NT2/D1 (cell line): ENCODE data around the gene EPB41L2.

Source experiments
- DNase-seq: peaks from one replicate; pipeline ENCODE4 v3.0.0-alpha.2; 2011; ENCODE audit warnings: low read depth, low spot score
- H3K27me3 ChIP-seq: 2 replicates; pipeline ENCODE4 v1.6.0; 2011; ENCODE audit warnings: mild to moderate bottlenecking; ENCODE audit not compliant: insufficient read length, insufficient read depth
- H3K36me3 ChIP-seq: 2 replicates; pipeline ENCODE4 v1.6.1; 2011; ENCODE audit warnings: mild to moderate bottlenecking, low read length, mixed read lengths; ENCODE audit not compliant: insufficient read depth, insufficient read length
- H3K4me1 ChIP-seq: 2 replicates; pipeline ENCODE4 v1.5.1; 2011; ENCODE audit not compliant: insufficient read depth, insufficient read length
- H3K4me3 ChIP-seq: 2 replicates; pipeline ENCODE4 v1.5.1; 2011; ENCODE audit warnings: low read depth; ENCODE audit not compliant: insufficient read length
- H3K9ac ChIP-seq: 2 replicates; pipeline ENCODE4 v1.6.0; 2011; ENCODE audit warnings: low read depth; ENCODE audit not compliant: insufficient read length
- H3K9me3 ChIP-seq: 2 replicates; pipeline ENCODE4 v1.5.1; 2011; ENCODE audit warnings: mild to moderate bottlenecking, low read length; ENCODE audit not compliant: insufficient read depth
- SUZ12 ChIP-seq: IDR thresholded peaks from 2 replicates; pipeline ENCODE4 v1.6.1; 2011; ENCODE audit not compliant: insufficient read length, insufficient read depth; ENCODE audit errors: extremely low read depth
- YY1 ChIP-seq: IDR thresholded peaks from 2 replicates; pipeline ENCODE4 v1.6.1; 2011; ENCODE audit not compliant: insufficient read length, insufficient read depth
- ZNF274 ChIP-seq: IDR thresholded peaks from 2 replicates; pipeline ENCODE4 v1.6.1; 2011; ENCODE audit warnings: mild to moderate bottlenecking, low read depth, low read length

EPB41L2 gene

DNA sequence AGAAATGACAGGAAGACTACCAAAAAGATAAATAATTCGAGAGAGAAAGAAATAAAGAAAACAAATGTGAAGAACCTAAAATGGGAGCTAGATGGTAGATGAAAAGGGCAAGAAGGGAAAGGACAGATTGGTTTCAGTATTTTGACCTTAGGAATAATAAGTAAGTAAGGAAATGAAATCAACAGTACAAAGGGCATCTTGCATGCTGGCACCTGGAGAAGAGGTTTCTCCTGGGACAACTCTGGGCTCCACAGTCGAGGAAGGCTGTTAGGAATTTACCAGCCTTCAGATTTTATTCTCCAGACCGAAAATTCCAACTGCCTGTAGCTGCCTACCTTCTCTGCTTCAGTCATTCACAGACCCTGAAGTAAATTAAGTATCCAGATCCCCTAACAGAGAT lies 155.4 kb downstream of the EPB41L2 start:
- TF ChIP-seq YY1 (no peak), ZNF274 (no peak), SUZ12 (no peak)
- H3K9me3 ChIP-seq, result no peaks in the 10 kb centered on the region
- no peak for DNase-seq
- no peak overlapping the region for H3K4me3 ChIP-seq
- no peaks in the 10 kb centered on the region for H3K27me3 ChIP-seq
- H3K9ac ChIP-seq, result no peak overlapping the region
- H3K4me1 ChIP-seq, result no peaks in the 10 kb centered on the region
- H3K36me3 ChIP-seq, result no peaks in the 10 kb centered on the region

DNA sequence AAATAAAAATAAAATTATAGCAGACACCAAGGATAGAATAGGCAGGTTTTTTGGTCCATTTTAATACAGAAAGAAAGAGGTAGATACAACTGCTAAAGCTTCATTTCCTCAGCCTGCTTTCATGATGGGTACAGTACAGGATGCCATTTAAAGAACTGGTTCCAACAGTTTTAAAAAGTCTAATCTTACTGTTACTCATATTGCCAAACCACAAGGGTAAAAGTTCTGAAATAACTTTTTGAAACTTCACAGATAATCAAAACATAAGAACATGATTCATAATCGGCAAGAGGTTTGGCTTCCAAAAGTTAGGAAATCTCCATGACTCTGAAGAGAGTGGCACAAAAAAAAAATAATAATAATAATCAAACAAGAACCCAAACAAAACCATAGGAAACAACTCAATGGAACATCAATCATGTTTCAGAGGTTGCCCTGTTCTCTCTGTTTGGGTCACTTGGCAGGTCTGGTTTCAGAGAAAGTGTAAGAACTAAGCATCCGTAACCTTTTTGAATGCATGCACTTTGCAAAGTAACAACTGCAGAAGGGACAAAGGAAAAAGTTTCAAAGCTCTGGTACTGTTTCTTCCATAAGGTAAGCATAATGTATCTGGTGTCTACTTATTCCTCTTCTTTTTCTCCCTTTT lies 156.2 kb downstream of the EPB41L2 start:
- Histone ChIP-seq H3K9ac (no peak overlapping the region), H3K4me1 (no peaks in the 10 kb centered on the region), H3K9me3 (no peaks in the 10 kb centered on the region), H3K4me3 (no peak overlapping the region), H3K36me3 (no peaks in the 10 kb centered on the region), H3K27me3 (no peaks in the 10 kb centered on the region)
- DNase-seq, result no peak
- TF ChIP-seq ZNF274 (no peak), SUZ12 (no peak), YY1 (no peak)

DNA sequence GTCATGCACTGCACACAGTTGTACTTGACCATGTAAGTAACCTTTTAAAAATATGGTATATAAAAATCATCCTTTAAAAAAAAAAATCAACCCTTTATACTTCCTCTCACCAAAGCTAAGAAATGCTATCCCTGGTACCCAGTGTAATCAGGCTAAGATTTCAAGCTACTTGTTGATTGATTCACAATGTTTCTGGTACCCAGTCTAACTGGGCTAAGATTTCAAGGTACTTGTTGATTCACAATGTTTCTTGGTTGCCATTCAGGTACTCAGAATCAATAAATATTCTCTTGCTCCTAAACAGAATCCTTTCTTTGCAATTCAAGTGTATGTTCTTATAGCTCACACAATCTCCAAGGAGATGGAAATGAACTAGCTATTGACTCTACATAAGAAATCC lies 159.4 kb downstream of the EPB41L2 start:
- no peaks in the 10 kb centered on the region for H3K27me3 ChIP-seq
- TF ChIP-seq SUZ12 (no peak), YY1 (no peak), ZNF274 (no peak)
- peaks cover 14% of the 10 kb centered on the region for H3K36me3 ChIP-seq
- H3K4me1 ChIP-seq, result no peaks in the 10 kb centered on the region
- no peak for DNase-seq
- H3K4me3 ChIP-seq, result no peak overlapping the region
- H3K9ac ChIP-seq, result no peak overlapping the region
- H3K9me3 ChIP-seq, result no peaks in the 10 kb centered on the region

DNA sequence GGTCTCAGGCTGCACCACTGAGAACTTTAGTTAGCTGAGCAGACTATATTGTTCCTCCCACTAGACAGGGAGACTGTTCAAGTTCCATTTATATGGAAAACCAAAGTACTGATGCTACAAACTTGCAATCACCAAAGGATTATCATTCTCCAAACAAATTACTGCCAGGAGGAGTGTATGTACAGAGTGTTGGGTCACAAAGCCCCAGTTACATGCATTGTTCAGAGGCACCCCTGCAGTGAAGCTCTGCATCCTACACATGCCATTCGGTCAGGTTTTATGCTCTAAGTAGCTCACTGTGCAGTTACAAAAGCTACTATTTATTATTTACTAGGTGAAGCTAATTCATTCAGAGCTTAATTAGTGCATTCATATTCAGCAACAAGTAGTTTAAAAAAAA lies 160.0 kb downstream of the EPB41L2 start:
- Histone ChIP-seq H3K4me3 (no peak overlapping the region), H3K9me3 (no peaks in the 10 kb centered on the region), H3K27me3 (no peaks in the 10 kb centered on the region), H3K36me3 (peaks cover 14% of the 10 kb centered on the region), H3K4me1 (no peaks in the 10 kb centered on the region), H3K9ac (no peak overlapping the region)
- TF ChIP-seq SUZ12 (no peak), ZNF274 (no peak), YY1 (no peak)
- DNase-seq, result no peak

DNA sequence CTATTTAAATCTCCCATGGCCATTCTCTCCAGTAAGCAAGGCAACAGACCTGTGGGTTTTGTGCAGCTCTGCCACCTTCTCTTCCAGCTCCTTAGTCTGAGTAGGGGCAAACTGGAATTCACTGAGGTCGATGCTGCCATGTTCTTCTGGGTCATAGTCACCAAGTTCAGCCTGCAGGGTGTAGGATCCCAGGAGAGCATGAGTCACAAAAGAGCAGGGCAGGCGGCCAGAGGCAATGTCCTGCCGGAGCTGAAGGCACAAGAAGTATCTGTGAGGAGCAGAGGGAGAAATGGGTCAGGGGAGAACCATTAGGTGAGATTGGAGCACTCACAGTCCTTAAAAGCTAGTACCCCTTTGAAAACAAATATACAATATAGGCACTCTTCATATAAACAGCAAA lies 162.1 kb downstream of the EPB41L2 start:
- Histone ChIP-seq H3K4me1 (no peaks in the 10 kb centered on the region), H3K36me3 (peaks cover 23% of the 10 kb centered on the region), H3K9ac (no peak overlapping the region), H3K9me3 (no peaks in the 10 kb centered on the region), H3K27me3 (no peaks in the 10 kb centered on the region), H3K4me3 (no peak overlapping the region)
- DNase-seq, result no peak
- TF ChIP-seq YY1 (no peak), SUZ12 (no peak), ZNF274 (no peak)

DNA sequence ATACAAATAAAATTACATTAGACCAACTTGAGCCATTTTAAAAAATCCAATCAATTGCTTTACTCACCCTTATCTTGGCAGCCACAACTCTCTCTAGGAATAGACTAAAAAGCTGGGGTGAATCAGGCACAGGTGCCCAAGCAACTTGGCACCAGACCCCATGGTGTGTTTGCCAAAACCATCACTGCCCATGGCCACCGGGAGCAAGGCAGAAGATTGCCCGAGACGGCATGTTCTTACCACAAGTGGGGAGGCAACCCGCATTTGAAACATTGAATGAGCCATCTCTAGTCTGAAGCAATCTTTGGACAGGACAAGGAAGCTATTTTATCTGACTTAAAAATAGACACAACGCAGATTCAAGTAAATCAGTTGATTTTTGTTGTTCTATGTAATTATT lies 166.8 kb downstream of the EPB41L2 start:
- H3K4me3 ChIP-seq, result no peak overlapping the region
- H3K9ac ChIP-seq, result no peak overlapping the region
- H3K36me3 ChIP-seq, result peaks cover 43% of the 10 kb centered on the region
- H3K27me3 ChIP-seq, result no peaks in the 10 kb centered on the region
- DNase-seq, result no peak
- TF ChIP-seq YY1, result no peak
- TF ChIP-seq SUZ12, result no peak
- TF ChIP-seq ZNF274, result no peak
- H3K4me1 ChIP-seq, result no peaks in the 10 kb centered on the region
- no peaks in the 10 kb centered on the region for H3K9me3 ChIP-seq

DNA sequence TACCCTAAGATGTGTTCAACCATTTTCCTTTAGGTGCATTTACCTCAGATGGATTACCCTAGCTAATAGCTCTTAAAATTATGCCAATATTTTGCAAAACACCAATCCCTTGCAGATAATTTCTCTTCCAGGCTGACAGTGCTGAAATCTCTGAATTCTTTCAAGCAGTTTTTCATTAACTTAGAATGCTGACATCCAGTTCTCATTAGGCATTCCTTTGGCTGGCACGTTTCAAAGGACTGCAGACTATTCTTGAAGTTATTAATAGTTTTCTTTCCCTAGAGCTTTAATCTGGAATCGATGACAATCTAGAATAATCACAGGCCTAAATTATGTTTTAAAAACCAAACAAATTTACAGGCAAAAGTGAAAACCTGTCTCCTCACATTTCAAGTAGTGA lies 167.5 kb downstream of the EPB41L2 start:
- H3K36me3 ChIP-seq, result peaks cover 40% of the 10 kb centered on the region
- no peak overlapping the region for H3K9ac ChIP-seq
- H3K4me3 ChIP-seq, result no peak overlapping the region
- no peaks in the 10 kb centered on the region for H3K9me3 ChIP-seq
- TF ChIP-seq ZNF274, result no peak
- TF ChIP-seq SUZ12, result no peak
- no peak for TF ChIP-seq YY1
- H3K27me3 ChIP-seq, result no peaks in the 10 kb centered on the region
- no peak for DNase-seq
- no peaks in the 10 kb centered on the region for H3K4me1 ChIP-seq
